GM12878 (cell line): ENCODE measurements around the gene SAMD4A. TPM values are rescaled to one million over a fixed set of nuclear protein-coding genes. Genes with fewer than 3 reads are reported as not detected.

Experiments used
- ATAC-seq: fragments of 200-7000 bp; cut with Tn5 transposase; 3 replicates; pipeline ENCODE4 v1.9.1; 2020; ENCODE audit warnings: mild to moderate bottlenecking, moderate library complexity
- BruUV-seq: library from RNA; stranded (reverse); fragments of 400-500 nt; replicated peaks from 2 replicates; lab custom pipeline; 2021; lab: Mats Ljungman, UMichigan
- CTCF ChIA-PET: fragments of 300-600 bp; sonication (Branson Sonifier 250); formaldehyde crosslinking; extraction: SDS; loops from one replicate; lab custom pipeline; 2021; ENCODE audit warnings: inconsistent platforms; lab: Yijun Ruan, JAX
- POLR2A ChIA-PET: fragments of 350-600 bp; formaldehyde crosslinking; extraction: SDS; loops from one replicate; lab custom pipeline; 2021; ENCODE audit warnings: inconsistent platforms; lab: Charles Lee
- RAD21 ChIA-PET: fragments of 300-600 bp; sonication (Branson Sonifier 250); formaldehyde crosslinking; loops from one replicate; lab custom pipeline; 2023; ENCODE audit warnings: antibody characterized with exemption; ENCODE audit not compliant: unreplicated experiment; lab: Charles Lee
- SMC1A ChIA-PET: fragments of 300-600 bp; sonication (Branson Sonifier 250); formaldehyde crosslinking; loops from one replicate; lab custom pipeline; 2023; ENCODE audit not compliant: unreplicated experiment, uncharacterized antibody; lab: Charles Lee
- DNase-seq: peaks from one replicate; pipeline ENCODE4 v3.0.0-alpha.2; 2011; ENCODE audit warnings: low read depth, low spot score
- FAIRE-seq: peaks from 3 replicates; lab custom pipeline; 2011; peaks lifted over from hg19 to GRCh38; lab: Jason Lieb, UNC
- H2AFZ ChIP-seq: 2 replicates; pipeline ENCODE4 v1.6.0; 2011; ENCODE audit warnings: low read depth, low read length, control low read depth; ENCODE audit not compliant: control insufficient read depth
- H3K27ac ChIP-seq: 2 replicates; pipeline ENCODE4 v1.5.1; 2011; ENCODE audit warnings: control low read depth; ENCODE audit not compliant: control insufficient read depth, insufficient read depth
- H3K27me3 ChIP-seq, 2 experiments: replicated peaks in 1 of 2; 2 replicates each; pipeline versions ENCODE4 v1.6.0 to v1.6.1; 2011; ENCODE audit warnings: low read length in 1 of 2; ENCODE audit not compliant: control insufficient read depth in 2 of 2, insufficient read depth in 2 of 2
- H3K36me3 ChIP-seq, 2 experiments: 2 replicates each; pipeline ENCODE4 v1.5.1; 2011; ENCODE audit warnings: low read length in 1 of 2; ENCODE audit not compliant: control insufficient read depth in 2 of 2, insufficient read depth in 2 of 2
- H3K4me1 ChIP-seq: 2 replicates; pipeline ENCODE4 v1.6.1; 2011; ENCODE audit warnings: mild to moderate bottlenecking, low read length, moderate library complexity, mixed read lengths; ENCODE audit not compliant: control insufficient read depth, insufficient read depth
- H3K4me2 ChIP-seq: 2 replicates; pipeline ENCODE4 v1.6.0; 2011; ENCODE audit warnings: control low read depth; ENCODE audit not compliant: control insufficient read depth, insufficient read depth
- H3K4me3 ChIP-seq: fragments of 200-600 bp; sonication (generic); 2 replicates; pipeline ENCODE4 v1.5.1; 2016
- H3K79me2 ChIP-seq: 2 replicates; pipeline ENCODE4 v1.6.0; 2011; ENCODE audit warnings: low read length; ENCODE audit not compliant: control insufficient read depth, insufficient read depth
- H3K9ac ChIP-seq: 2 replicates; pipeline ENCODE4 v1.8.0; 2011; ENCODE audit warnings: low read length, control low read depth, mixed read lengths; ENCODE audit not compliant: control insufficient read depth, insufficient read depth
- H3K9me3 ChIP-seq: replicated peaks from 3 replicates; pipeline ENCODE4 v1.5.1; 2011; ENCODE audit warnings: mild to moderate bottlenecking, low read length; ENCODE audit not compliant: control insufficient read depth, insufficient read depth
- H4K20me1 ChIP-seq: 2 replicates; pipeline ENCODE4 v1.6.0; 2011; ENCODE audit not compliant: control insufficient read depth, insufficient read depth
- CREM ChIP-seq: IDR thresholded peaks from 2 replicates; pipeline ENCODE4 v1.6.1; 2014; ENCODE audit warnings: antibody characterized with exemption, low read depth
- IRF4 ChIP-seq: IDR thresholded peaks from 2 replicates; pipeline ENCODE4 v1.6.1; 2011; ENCODE audit warnings: low read depth, low read length
- MYC ChIP-seq: IDR thresholded peaks from 2 replicates; pipeline ENCODE4 v1.6.1; 2011; ENCODE audit warnings: mild to moderate bottlenecking, low read length, moderate library complexity, inconsistent platforms; ENCODE audit not compliant: insufficient read depth, insufficient replicate concordance, insufficient read length, severe bottlenecking
- NFYB ChIP-seq: IDR thresholded peaks from 2 replicates; pipeline ENCODE4 v1.6.1; 2011; ENCODE audit warnings: low read depth, mild to moderate bottlenecking, low read length, improper control_type of control experiment, moderate library complexity; ENCODE audit not compliant: insufficient read depth
- SIN3A ChIP-seq: IDR thresholded peaks from 2 replicates; pipeline ENCODE4 v1.6.1; 2012; ENCODE audit warnings: low read depth, low read length, improper control_type of control experiment
- YBX1 ChIP-seq: fragments of 450-650 bp; IDR thresholded peaks from 2 replicates; pipeline ENCODE4 v1.6.1; 2016; ENCODE audit warnings: antibody characterized with exemption
- ZNF24 ChIP-seq: fragments of 450-650 bp; IDR thresholded peaks from 2 replicates; pipeline ENCODE4 v1.6.1; 2017; ENCODE audit warnings: antibody characterized with exemption, mild to moderate bottlenecking
- WGBS: methylation state at CpG from one replicate; pipeline ENCODE4 v1.1.6; 2016; ENCODE audit warnings: low lambda C conversion rate; ENCODE audit not compliant: insufficient replicate concordance, insufficient coverage; ENCODE audit errors: missing lambda C conversion rate; 5-methylcytosine and 5-hydroxymethylcytosine counted together
- in situ Hi-C: fragments of 300-500 bp; cut with MboI; formaldehyde crosslinking; loops from 9 replicates; pipeline ENCODE4 v1.14.3; 2018; ENCODE audit warnings: mixed read lengths
- intact Hi-C: fragments of 100-400 bp; cut with micrococcal nuclease; formaldehyde crosslinking; loops from one replicate; pipeline ENCODE4 v1.14.2; 2022; ENCODE audit not compliant: unreplicated experiment
- polyA plus RNA-seq, 11 experiments: library from polyadenylated mRNA; depleted of rRNA in 4 of 11; unstranded in 6 of 11; stranded (reverse) in 5 of 11; fragments of >200 nt; fragmentation: Nextera tagmentation in 4 of 11; fragmentation: Illumina TruSeq in 1 of 11; extraction: Ambion mirVana in 4 of 11; extraction: Trizol in 1 of 11; gene quantifications; 1 replicate in 1 of 11; 2 replicates in 10 of 11; pipeline versions ENCODE4 v1.2.1 to v1.2.3, GENCODE V29; 2011 to 2016; ENCODE audit warnings: inconsistent platforms in 2 of 11, missing spikeins in 2 of 11, low read depth in 1 of 11
- total RNA-seq, 4 experiments: library from RNA; depleted of rRNA in 3 of 4; stranded (reverse); fragments of >200 nt in 3 of 4; fragmentation: Illumina TruSeq in 1 of 4; extraction: Trizol in 1 of 4; gene quantifications; 2 replicates each; pipeline versions ENCODE4 v1.2.1 to v1.2.3, GENCODE V29; 2013 to 2021
- TF ChIP-seq, protein P1 (sequence below): fragments of 450-650 bp; IDR thresholded peaks from 2 replicates; pipeline ENCODE4 v1.6.1; 2017; ENCODE audit warnings: low read depth, mild to moderate bottlenecking, moderate library complexity
- TF ChIP-seq, protein P2 (sequence below): IDR thresholded peaks from 2 replicates; pipeline ENCODE4 v1.6.1; 2012; ENCODE audit warnings: low read depth, low read length, improper control_type of control experiment

SAMD4A gene
- total and polyA plus RNA-seq, 10 of the 15 experiments (the other 5 are each of a cell fraction or from before 2014, with no cell fraction given) = 0.05 to 0.56 (median 0.31) TPM

DNA sequence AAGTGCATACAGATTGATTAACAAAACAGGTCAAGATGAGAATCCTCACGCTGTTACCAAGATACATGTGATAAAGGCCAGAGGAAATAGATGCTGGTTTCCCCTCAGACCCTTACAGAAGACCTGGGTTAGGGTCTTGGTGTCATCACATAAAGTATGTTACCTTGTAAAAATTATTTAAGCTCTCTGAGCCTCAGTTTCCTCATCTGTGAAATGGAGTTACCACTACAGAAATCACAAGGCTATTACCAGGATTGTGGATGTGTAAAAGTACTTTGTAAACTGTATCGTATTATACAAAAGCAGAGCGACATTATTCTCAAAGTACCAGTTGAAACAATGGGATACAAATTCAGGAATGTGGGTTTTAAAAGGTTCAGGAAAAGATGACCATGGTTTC, 14.0 kb downstream of the SAMD4A start:
- ATAC-seq = no peak
- Histone ChIP-seq H3K36me3 (no peaks in the 10 kb centered on the region), H3K27ac (no peak overlapping the region), H3K4me1 (no peaks in the 10 kb centered on the region), H3K27me3 (no peaks in the 10 kb centered on the region), H3K79me2 (no peaks in the 10 kb centered on the region), H2AFZ (no peak overlapping the region), H4K20me1 (no peaks in the 10 kb centered on the region), H3K9ac (no peak overlapping the region), H3K9me3 (no peaks in the 10 kb centered on the region), H3K4me3 (no peak overlapping the region), H3K4me2 (no peak overlapping the region)
- TF ChIP-seq CREM (no peak), YBX1 (no peak), ZNF24 (no peak), SIN3A (no peak), IRF4 (no peak), MYC (no peak), NFYB (no peak)
- TF ChIP-seq, protein P1, sequence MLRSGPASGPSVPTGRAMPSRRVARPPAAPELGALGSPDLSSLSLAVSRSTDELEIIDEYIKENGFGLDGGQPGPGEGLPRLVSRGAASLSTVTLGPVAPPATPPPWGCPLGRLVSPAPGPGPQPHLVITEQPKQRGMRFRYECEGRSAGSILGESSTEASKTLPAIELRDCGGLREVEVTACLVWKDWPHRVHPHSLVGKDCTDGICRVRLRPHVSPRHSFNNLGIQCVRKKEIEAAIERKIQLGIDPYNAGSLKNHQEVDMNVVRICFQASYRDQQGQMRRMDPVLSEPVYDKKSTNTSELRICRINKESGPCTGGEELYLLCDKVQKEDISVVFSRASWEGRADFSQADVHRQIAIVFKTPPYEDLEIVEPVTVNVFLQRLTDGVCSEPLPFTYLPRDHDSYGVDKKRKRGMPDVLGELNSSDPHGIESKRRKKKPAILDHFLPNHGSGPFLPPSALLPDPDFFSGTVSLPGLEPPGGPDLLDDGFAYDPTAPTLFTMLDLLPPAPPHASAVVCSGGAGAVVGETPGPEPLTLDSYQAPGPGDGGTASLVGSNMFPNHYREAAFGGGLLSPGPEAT = no peak
- TF ChIP-seq, protein P2, sequence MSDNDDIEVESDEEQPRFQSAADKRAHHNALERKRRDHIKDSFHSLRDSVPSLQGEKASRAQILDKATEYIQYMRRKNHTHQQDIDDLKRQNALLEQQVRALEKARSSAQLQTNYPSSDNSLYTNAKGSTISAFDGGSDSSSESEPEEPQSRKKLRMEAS = no peak
- in situ Hi-C loops = no loop called here
- FAIRE-seq = no peak
- no peak for DNase-seq
- RAD21 ChIA-PET = no interaction called here
- SMC1A ChIA-PET = interaction anchor here (1.0 to 1.6 kb wide), 3 partner anchors 10 to 68 kb away, joined by 3 to 4 read pairs (median 3); partner anchors contain the start of gene SAMD4A
- BruUV-seq = no TSS peak
- CTCF ChIA-PET = interaction anchor here (1.4 kb wide), 1 partner anchor 10 kb away, joined by 3 read pairs; no protein-coding TSS in a partner anchor
- POLR2A ChIA-PET = no interaction called here
- 98% methylated on average over 3 of the region's 3 CpGs for WGBS
- intact Hi-C loops = no loop called here
